GM10266 (cell line): Measurements from ENCODE around the gene AQP12B.

ENCODE experiments used
- DNase-seq: peaks from one replicate; pipeline ENCODE4 v3.0.0; 2012; ENCODE audit errors: extremely low spot score
- TF ChIP-seq, protein P1 (sequence below): IDR thresholded peaks from 2 replicates; pipeline ENCODE4 v1.5.1; 2012; ENCODE audit warnings: mild to moderate bottlenecking, low read depth; ENCODE audit not compliant: control insufficient read depth, insufficient read depth; ENCODE audit errors: missing control alignments

The AQP12B gene

DNA sequence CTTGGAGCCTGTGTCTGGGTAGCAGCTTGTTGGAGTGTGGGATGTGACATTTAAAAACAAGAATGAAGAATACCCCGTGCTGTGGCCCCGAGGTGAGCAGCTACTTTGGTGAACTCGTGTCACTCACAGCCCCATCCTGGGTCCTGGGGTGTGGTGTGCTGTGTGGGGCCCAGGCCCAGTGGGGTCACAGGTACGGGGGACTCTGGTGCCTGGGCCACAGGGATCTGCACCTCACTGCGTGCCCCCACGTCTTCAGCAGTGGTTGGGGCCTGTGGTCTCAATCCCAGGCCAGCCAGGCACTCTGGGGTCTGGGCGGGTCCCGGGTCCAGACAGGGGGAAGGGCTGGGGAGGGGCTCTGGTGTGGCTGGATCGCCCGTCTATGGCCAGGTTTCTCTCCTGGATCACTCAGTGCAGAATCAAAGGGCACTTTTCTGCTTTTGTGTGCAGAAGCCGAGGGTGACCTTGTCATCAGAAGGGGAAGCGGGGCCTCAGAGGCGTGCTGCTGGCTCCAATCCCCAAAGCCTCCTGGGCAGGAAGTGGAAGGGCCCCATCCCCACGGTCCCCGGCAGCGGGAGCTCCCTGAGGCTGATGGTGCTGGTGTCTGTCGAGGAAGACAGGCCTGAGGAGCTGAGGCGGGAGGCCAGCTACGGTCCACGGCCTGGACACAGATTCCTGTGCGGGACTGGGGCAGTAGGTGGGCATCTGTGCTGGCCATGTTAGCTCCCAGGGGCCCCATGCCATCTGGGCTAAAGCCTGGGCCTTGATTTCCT is 56.0 kb downstream of the AQP12B start:
- TF ChIP-seq, protein P1, sequence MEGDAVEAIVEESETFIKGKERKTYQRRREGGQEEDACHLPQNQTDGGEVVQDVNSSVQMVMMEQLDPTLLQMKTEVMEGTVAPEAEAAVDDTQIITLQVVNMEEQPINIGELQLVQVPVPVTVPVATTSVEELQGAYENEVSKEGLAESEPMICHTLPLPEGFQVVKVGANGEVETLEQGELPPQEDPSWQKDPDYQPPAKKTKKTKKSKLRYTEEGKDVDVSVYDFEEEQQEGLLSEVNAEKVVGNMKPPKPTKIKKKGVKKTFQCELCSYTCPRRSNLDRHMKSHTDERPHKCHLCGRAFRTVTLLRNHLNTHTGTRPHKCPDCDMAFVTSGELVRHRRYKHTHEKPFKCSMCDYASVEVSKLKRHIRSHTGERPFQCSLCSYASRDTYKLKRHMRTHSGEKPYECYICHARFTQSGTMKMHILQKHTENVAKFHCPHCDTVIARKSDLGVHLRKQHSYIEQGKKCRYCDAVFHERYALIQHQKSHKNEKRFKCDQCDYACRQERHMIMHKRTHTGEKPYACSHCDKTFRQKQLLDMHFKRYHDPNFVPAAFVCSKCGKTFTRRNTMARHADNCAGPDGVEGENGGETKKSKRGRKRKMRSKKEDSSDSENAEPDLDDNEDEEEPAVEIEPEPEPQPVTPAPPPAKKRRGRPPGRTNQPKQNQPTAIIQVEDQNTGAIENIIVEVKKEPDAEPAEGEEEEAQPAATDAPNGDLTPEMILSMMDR, result no peak
- DNase-seq, result no peak
